Inferior parietal cortex (tissue), 1 donor: Measurements from ENCODE around the gene EIF4G2.
A peak's percentile ranks its signal among the peaks of the same experiment; 100 is the strongest.

ENCODE experiments used
- DNase-seq: peaks from one replicate; pipeline ENCODE4 v3.0.0-alpha.2; 2016; ENCODE audit errors: extremely low spot score

The EIF4G2 gene

GRCh38 chr11:10771457-10771856, 37.3 kb downstream of the EIF4G2 start:
- no peak for DNase-seq

GRCh38 chr11:10770626-10771254, 38.0 kb downstream of the EIF4G2 start:
- peak; percentile 67 for DNase-seq

GRCh38 chr11:10764412-10764811, 44.3 kb downstream of the EIF4G2 start:
- DNase-seq = no peak

GRCh38 chr11:10763766-10764165, 45.0 kb downstream of the EIF4G2 start:
- DNase-seq = no peak

GRCh38 chr11:10762913-10763421, 45.8 kb downstream of the EIF4G2 start:
- DNase-seq = no peak

- DNase-seq = no peak
Measured at GRCh38 chr11:10762185-10762584, 46.5 kb downstream of the EIF4G2 start.

- DNase-seq = no peak
Measured at GRCh38 chr11:10761085-10761698, 47.5 kb downstream of the EIF4G2 start.

GRCh38 chr11:10758957-10759356, 49.8 kb downstream of the EIF4G2 start:
- no peak for DNase-seq

- no peak for DNase-seq
Measured at GRCh38 chr11:10752486-10752885, 56.2 kb downstream of the EIF4G2 start.

- DNase-seq = no peak
Measured at GRCh38 chr11:10752061-10752460, 56.7 kb downstream of the EIF4G2 start.

- DNase-seq = no peak
Measured at GRCh38 chr11:10751581-10751940, 57.2 kb downstream of the EIF4G2 start.

GRCh38 chr11:10750838-10751580, 57.7 kb downstream of the EIF4G2 start, which contains the start of gene CTR9:
Gene CTR9 (plus strand): TSS chr11:10751246. CDS start chr11:10751413, 167 bp downstream.
- peak; percentile 92 for DNase-seq

GRCh38 chr11:10749476-10749875, 59.2 kb downstream of the EIF4G2 start:
- no peak for DNase-seq

GRCh38 chr11:10747733-10748132, 61.0 kb downstream of the EIF4G2 start:
- DNase-seq = no peak
